Retinal pigment epithelial cell (primary cell): Measurements from ENCODE around the gene ANKRD65.

ENCODE experiments used
- DNase-seq: peaks from one replicate; pipeline ENCODE4 v3.0.0-alpha.2; 2010; ENCODE audit warnings: low read depth
- H3K4me3 ChIP-seq: 2 replicates; pipeline ENCODE4 v1.5.1; 2011; ENCODE audit warnings: mild to moderate bottlenecking, low read length, control low read depth, moderate library complexity
- TF ChIP-seq, protein P1 (sequence below): conservative IDR thresholded peaks from 2 replicates; pipeline ENCODE4 v1.5.1; 2011; ENCODE audit warnings: low read depth, low read length, control low read depth, inconsistent platforms

ANKRD65 gene

GRCh38 chr1:1401457-1402010 lies 19.5 kb downstream of the ANKRD65 start:
- no peak overlapping the region for H3K4me3 ChIP-seq
- TF ChIP-seq, protein P1, sequence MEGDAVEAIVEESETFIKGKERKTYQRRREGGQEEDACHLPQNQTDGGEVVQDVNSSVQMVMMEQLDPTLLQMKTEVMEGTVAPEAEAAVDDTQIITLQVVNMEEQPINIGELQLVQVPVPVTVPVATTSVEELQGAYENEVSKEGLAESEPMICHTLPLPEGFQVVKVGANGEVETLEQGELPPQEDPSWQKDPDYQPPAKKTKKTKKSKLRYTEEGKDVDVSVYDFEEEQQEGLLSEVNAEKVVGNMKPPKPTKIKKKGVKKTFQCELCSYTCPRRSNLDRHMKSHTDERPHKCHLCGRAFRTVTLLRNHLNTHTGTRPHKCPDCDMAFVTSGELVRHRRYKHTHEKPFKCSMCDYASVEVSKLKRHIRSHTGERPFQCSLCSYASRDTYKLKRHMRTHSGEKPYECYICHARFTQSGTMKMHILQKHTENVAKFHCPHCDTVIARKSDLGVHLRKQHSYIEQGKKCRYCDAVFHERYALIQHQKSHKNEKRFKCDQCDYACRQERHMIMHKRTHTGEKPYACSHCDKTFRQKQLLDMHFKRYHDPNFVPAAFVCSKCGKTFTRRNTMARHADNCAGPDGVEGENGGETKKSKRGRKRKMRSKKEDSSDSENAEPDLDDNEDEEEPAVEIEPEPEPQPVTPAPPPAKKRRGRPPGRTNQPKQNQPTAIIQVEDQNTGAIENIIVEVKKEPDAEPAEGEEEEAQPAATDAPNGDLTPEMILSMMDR, result no peak

DNA sequence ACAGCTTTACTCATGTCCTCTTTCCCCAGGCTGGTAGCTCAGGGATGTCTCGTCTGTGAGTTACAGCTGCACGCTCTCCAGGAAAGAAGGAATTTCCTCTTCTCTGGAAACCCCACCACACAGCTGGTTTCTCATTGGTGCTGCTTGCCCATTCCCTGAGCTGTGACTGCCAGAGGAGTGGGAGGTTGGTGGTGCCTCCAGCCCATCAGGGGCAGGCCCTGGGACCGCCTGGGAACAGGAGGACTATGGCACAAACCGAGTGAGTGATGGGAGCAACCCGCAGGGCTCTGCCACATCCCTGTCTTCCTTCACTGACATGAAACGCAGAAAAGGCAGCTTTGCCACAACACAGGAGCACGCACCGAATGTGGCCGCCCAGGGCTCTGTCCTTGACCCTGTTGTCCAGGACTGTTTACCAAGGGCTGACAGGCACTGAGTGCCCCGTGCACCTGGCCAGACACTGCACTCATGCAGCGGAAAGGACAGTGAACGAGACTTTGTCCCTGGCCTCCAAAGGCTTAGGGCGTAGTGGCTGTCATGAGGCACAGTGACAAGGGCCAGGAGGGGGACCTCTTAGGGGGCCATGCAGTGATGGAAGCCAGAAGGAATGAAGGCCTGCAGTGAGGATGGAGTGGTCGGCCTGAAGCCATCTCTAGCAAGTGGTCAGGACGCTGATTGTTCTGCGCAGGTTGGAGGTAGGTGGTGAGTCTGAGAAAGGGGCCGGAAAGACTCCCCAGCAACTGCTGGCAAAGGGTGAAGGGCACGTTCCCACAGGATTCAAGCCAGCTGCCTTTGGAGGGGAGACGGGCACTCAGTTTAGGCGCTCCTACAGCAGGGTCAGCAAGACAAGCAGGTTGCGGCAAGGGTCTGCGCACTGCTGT lies 20.3 kb downstream of the ANKRD65 start:
- DNase-seq, result no peak
- TF ChIP-seq, protein P1, result no peak
- H3K4me3 ChIP-seq, result peak overlapping the region; percentile 94

More at GRCh38 chr1:1401457-1402010, 19.5 kb downstream of the ANKRD65 start:
- DNase-seq, result no peak

- peak overlapping the region; percentile 94 for H3K4me3 ChIP-seq
- TF ChIP-seq, protein P1, result no peak
- no peak for DNase-seq
Observed at GRCh38 chr1:1399872-1400575, 21.1 kb downstream of the ANKRD65 start.

GRCh38 chr1:1399187-1399871 lies 21.7 kb downstream of the ANKRD65 start, which contains the start of gene CCNL2:
Gene CCNL2, minus strand, starts transcription at chr1:1399335. Its CDS starts 29 bp downstream, at chr1:1399306.
- TF ChIP-seq, protein P1, result peak; percentile 45
- peak; percentile 91 for DNase-seq
- H3K4me3 ChIP-seq, result peak within 1 kb of the TSS; percentile 94

GRCh38 chr1:1398677-1399186 lies 22.3 kb downstream of the ANKRD65 start:
- TF ChIP-seq, protein P1, result no peak
- H3K4me3 ChIP-seq, result peak overlapping the region; percentile 91
- DNase-seq, result no peak

DNA sequence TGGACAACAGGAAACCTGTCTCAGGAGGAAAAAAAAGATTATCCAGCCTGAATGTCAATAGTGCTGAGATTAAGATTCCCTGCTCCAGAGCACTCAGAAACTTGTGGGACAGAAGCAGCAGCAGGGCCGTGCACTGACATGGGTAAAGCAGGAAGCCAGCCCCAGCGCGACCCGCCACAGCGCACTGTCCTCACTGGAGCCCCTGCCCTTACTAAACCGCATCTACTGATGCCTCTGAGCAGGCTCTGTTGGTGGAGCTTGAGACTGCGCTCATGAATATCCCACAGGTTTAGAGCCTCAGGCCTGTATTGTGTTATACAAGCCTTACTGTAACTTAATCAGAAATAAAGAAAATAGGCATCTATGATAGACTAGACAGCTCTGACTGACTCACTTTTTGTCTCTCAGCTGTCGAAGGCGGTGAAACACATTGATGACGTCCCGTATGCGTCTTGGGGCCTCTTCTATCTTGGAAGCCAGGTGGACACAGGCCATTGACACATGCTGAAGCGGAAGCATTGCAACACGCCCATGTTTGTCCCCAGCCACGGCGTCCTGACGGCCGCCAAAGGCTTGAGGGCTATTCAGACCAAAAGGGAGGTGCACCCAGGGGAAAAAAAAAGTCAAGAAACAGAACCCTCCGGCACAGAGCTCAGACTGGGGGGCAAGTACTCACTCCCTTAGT lies 23.1 kb downstream of the ANKRD65 start:
- DNase-seq, result no peak
- TF ChIP-seq, protein P1, result no peak
- peak overlapping the region; percentile 91 for H3K4me3 ChIP-seq
